NOMO-1 treated with dmso at 0.1 percent for 144 hours (cell line): ENCODE measurements around the gene PDE1A.
"Not testable (repeated sequence)": the region's sequence is repeated elsewhere in the genome, so short reads cannot be mapped to it uniquely, and the experiment has no call there.

Experiments used
- DNase-seq: peaks from one replicate; lab custom pipeline; 2025; ENCODE audit not compliant: unreplicated experiment; lab: John Stamatoyannopoulos, UW

The PDE1A gene

GRCh38 chr2:182281276-182281675, 145.6 kb downstream of the PDE1A start:
- DNase-seq = no peak

GRCh38 chr2:182280118-182280517, 146.7 kb downstream of the PDE1A start:
- no peak for DNase-seq

- not testable (repeated sequence) for DNase-seq
These were observed 150.2 kb downstream of the PDE1A start for GRCh38 chr2:182276662-182277061.

GRCh38 chr2:182267971-182268370, 158.9 kb downstream of the PDE1A start:
- DNase-seq = no peak

GRCh38 chr2:182266909-182267308, 159.9 kb downstream of the PDE1A start:
- DNase-seq = no peak

- no peak for DNase-seq
These were observed 161.1 kb downstream of the PDE1A start for GRCh38 chr2:182265718-182266117.

GRCh38 chr2:182261860-182262387, 164.9 kb downstream of the PDE1A start:
- no peak for DNase-seq

- DNase-seq = no peak
These were observed 167.1 kb downstream of the PDE1A start for GRCh38 chr2:182259629-182260150.

GRCh38 chr2:182252534-182252933, 174.3 kb downstream of the PDE1A start:
- DNase-seq = no peak

GRCh38 chr2:182248898-182249297, 177.9 kb downstream of the PDE1A start:
- no peak for DNase-seq

- DNase-seq = no peak
These were observed 178.5 kb downstream of the PDE1A start for GRCh38 chr2:182248362-182248761.

GRCh38 chr2:182247831-182248230, 179.0 kb downstream of the PDE1A start:
- no peak for DNase-seq

- no peak for DNase-seq
These were observed 180.9 kb downstream of the PDE1A start for GRCh38 chr2:182245963-182246362.

GRCh38 chr2:182242609-182243008, 184.2 kb downstream of the PDE1A start:
- DNase-seq = no peak

GRCh38 chr2:182241936-182242335, 184.9 kb downstream of the PDE1A start:
- no peak for DNase-seq

- DNase-seq = peak; percentile 23
These were observed 185.9 kb downstream of the PDE1A start for GRCh38 chr2:182240862-182241371.

- no peak for DNase-seq
These were observed 196.3 kb downstream of the PDE1A start for GRCh38 chr2:182230561-182230960.

GRCh38 chr2:182229297-182229696, 197.5 kb downstream of the PDE1A start:
- DNase-seq = no peak

- DNase-seq = no peak
These were observed 198.1 kb downstream of the PDE1A start for GRCh38 chr2:182228741-182229140.

GRCh38 chr2:182228073-182228473, 198.8 kb downstream of the PDE1A start:
- DNase-seq = no peak

GRCh38 chr2:182226807-182227206, 200.0 kb downstream of the PDE1A start:
- DNase-seq = no peak

GRCh38 chr2:182224669-182225068, 202.2 kb downstream of the PDE1A start:
- no peak for DNase-seq

GRCh38 chr2:182220998-182221397, 205.8 kb downstream of the PDE1A start:
- no peak for DNase-seq
